ENCODE results near the gene AOPEP. TPM values are rescaled to one million over a fixed set of nuclear protein-coding genes. Genes with fewer than 3 reads are reported as not detected.
A peak's percentile ranks its signal among the peaks of the same experiment; 100 is the strongest.
"Not testable (repeated sequence)": the region's sequence is repeated elsewhere in the genome, so short reads cannot be mapped to it uniquely, and the experiment has no call there.

AOPEP gene
- total RNA-seq, 1 donor from 2014 or later = 16.6 TPM

- Histone ChIP-seq H3K4me3 (no peak overlapping the region), H2AFZ (replicated peaks) (no peak overlapping the region), H3K27me3 (no peaks in the 10 kb centered on the region), H3K4me2 (no peak overlapping the region), H3K36me3 (no peaks in the 10 kb centered on the region), H3K4me1 (peaks cover 5% of the 10 kb centered on the region), H3K9me3 (ENCODE audit: low read depth) (no peaks in the 10 kb centered on the region), H3K27ac (no peak overlapping the region), H3F3A (ENCODE audit: low read depth) (no peaks in the 10 kb centered on the region), H4K20me1 (ENCODE audit: low read depth) (no peaks in the 10 kb centered on the region), H3K79me2 (ENCODE audit: low read depth) (no peaks in the 10 kb centered on the region), H3K9ac (no peak overlapping the region)
- DNase-seq (ENCODE audit: low spot score) = peak; percentile 52
- H3K9me3 Mint-ChIP-seq = no peaks in the 10 kb centered on the region
- peaks cover 29% of the 10 kb centered on the region for H3K4me1 Mint-ChIP-seq
- H3K4me3 Mint-ChIP-seq = no peak overlapping the region
- H3K27ac Mint-ChIP-seq = peak overlapping the region; percentile 9
- peaks cover 44% of the 10 kb centered on the region for H3K36me3 Mint-ChIP-seq
- H3K27me3 Mint-ChIP-seq (ENCODE audit: insufficient read depth, low read depth) = peaks cover 2% of the 10 kb centered on the region
- no peak for TF ChIP-seq EZH2 (IDR thresholded peaks at IDR 0.05)
- no peak for TF ChIP-seq EZH2phosphoT487 (IDR thresholded peaks at IDR 0.05)
- no peak for TF ChIP-seq CTCF (IDR thresholded peaks at IDR 0.05)
Measured at GRCh38 chr9:95018099-95018936, 291.8 kb downstream of the AOPEP start.

DNA sequence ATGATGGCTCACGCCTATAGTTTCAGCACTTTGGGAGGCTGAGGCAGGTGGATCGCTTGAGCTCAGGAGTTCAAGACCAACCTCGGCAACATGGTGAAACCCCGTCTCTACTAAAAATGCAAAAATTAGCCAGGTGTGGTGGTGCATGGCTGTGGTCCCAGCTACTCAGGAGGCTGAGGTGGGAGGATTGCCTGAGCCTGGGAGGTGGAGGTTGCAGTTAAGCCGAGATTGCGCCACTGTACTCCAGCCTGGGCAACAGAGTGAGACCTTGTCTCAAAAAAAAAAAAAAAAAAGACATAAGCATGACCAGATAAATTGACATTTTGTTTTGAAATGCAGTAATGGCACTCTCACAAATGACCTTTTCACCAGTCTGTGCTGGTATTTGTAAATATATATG is 294.1 kb downstream of the AOPEP start:
- not testable (repeated sequence) for H3K4me3 ChIP-seq; H3K27ac ChIP-seq; DNase-seq (ENCODE audit: low spot score); H3K27me3 Mint-ChIP-seq (ENCODE audit: insufficient read depth, low read depth); H2AFZ ChIP-seq (replicated peaks); H3K9ac ChIP-seq; H3K4me3 Mint-ChIP-seq; H3K36me3 ChIP-seq; H3K4me1 ChIP-seq; H3K27me3 ChIP-seq; H4K20me1 ChIP-seq (ENCODE audit: low read depth); H3K9me3 Mint-ChIP-seq; H3K79me2 ChIP-seq (ENCODE audit: low read depth); H3F3A ChIP-seq (ENCODE audit: low read depth); H3K9me3 ChIP-seq (ENCODE audit: low read depth); H3K27ac Mint-ChIP-seq; H3K4me2 ChIP-seq
- peaks cover 51% of the 10 kb centered on the region for H3K4me1 Mint-ChIP-seq
- peaks cover 33% of the 10 kb centered on the region for H3K36me3 Mint-ChIP-seq

DNA sequence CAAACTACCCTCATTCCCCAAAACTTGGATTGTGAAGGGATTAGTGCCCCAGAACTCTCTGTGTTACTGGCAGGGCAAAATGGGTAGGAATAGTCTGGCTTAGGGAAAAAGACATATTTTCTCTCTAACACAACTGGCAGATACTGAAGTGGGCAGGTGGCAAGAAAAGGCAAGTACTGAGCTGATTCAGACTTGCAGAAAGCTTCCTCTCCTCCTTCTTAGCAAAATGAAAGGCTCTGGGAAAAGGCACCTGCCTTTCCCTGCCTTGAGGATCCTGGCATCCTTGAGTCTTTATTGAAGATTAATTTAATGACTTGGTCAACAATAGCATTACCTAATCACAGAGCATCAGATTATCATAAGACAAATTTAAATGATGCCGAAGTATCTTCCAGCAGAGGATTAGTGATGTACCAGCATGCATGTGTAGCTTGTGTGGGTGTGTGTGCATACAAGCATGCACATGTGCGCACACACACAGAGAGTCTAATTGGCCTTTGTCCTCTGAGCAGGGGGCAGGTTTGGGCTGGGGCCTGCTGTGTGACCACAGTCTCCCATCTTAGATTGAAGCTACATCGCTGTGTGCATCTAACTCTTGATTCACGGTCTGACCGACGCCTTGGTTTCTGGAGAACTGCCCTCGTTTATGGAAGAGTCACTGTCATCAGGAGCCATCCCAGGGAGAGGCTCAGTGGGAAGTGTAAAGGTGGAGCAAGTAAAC is 294.8 kb downstream of the AOPEP start:
- Mint-ChIP-seq H3K9me3 (no peaks in the 10 kb centered on the region), H3K4me1 (peaks cover 57% of the 10 kb centered on the region), H3K36me3 (peaks cover 30% of the 10 kb centered on the region), H3K27me3 (ENCODE audit: insufficient read depth, low read depth) (no peaks in the 10 kb centered on the region), H3K27ac (no peak overlapping the region), H3K4me3 (peak overlapping the region; percentile 4)
- Histone ChIP-seq H3K79me2 (ENCODE audit: low read depth) (no peaks in the 10 kb centered on the region), H3K27ac (no peak overlapping the region), H3K27me3 (no peaks in the 10 kb centered on the region), H2AFZ (replicated peaks) (no peak overlapping the region), H3F3A (ENCODE audit: low read depth) (no peaks in the 10 kb centered on the region), H3K9ac (no peak overlapping the region), H4K20me1 (ENCODE audit: low read depth) (no peaks in the 10 kb centered on the region), H3K36me3 (no peaks in the 10 kb centered on the region), H3K9me3 (ENCODE audit: low read depth) (no peaks in the 10 kb centered on the region), H3K4me1 (peaks cover 5% of the 10 kb centered on the region), H3K4me2 (no peak overlapping the region), H3K4me3 (no peak overlapping the region)
- DNase-seq (ENCODE audit: low spot score) = no peak
- TF ChIP-seq EZH2phosphoT487 (IDR thresholded peaks at IDR 0.05) = no peak
- no peak for TF ChIP-seq EZH2 (IDR thresholded peaks at IDR 0.05)
- no peak for TF ChIP-seq CTCF (IDR thresholded peaks at IDR 0.05)

DNA sequence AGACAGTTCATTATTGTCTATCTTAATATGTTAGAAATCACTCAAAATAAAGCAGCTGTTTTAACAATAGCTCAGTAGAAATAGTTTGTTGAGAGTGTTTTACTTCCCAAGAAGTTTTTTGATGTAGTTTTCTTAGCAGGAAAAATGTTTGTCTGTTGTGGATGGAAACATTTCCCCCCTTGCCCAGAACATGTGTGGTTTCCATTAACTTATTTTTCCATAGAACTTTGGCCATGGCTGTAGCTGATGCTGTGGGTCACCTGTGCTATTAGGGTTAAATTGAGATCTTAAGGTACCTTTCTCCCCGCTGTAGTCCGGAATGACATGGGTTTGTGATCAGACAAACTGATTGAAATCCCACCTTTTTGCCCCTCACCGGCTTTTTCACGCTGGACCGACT is 296.2 kb downstream of the AOPEP start:
- Histone ChIP-seq H3K36me3 (no peaks in the 10 kb centered on the region), H3K4me1 (peaks cover 5% of the 10 kb centered on the region), H3F3A (ENCODE audit: low read depth) (no peaks in the 10 kb centered on the region), H3K27me3 (no peaks in the 10 kb centered on the region), H3K9me3 (ENCODE audit: low read depth) (no peaks in the 10 kb centered on the region), H3K79me2 (ENCODE audit: low read depth) (no peaks in the 10 kb centered on the region), H3K4me2 (no peak overlapping the region), H3K9ac (no peak overlapping the region), H3K27ac (no peak overlapping the region), H3K4me3 (no peak overlapping the region), H4K20me1 (ENCODE audit: low read depth) (no peaks in the 10 kb centered on the region), H2AFZ (replicated peaks) (no peak overlapping the region)
- no peak for DNase-seq (ENCODE audit: low spot score)
- H3K4me3 Mint-ChIP-seq = no peak overlapping the region
- no peaks in the 10 kb centered on the region for H3K27me3 Mint-ChIP-seq (ENCODE audit: insufficient read depth, low read depth)
- no peak overlapping the region for H3K27ac Mint-ChIP-seq
- TF ChIP-seq EZH2 (IDR thresholded peaks at IDR 0.05) = no peak
- peaks cover 58% of the 10 kb centered on the region for H3K4me1 Mint-ChIP-seq
- H3K9me3 Mint-ChIP-seq = no peaks in the 10 kb centered on the region
- peaks cover 30% of the 10 kb centered on the region for H3K36me3 Mint-ChIP-seq
